Lower leg skin (tissue), 3 donors: Measurements from ENCODE around the gene MS4A4E.
"Not testable (repeated sequence)": the region's sequence is repeated elsewhere in the genome, so short reads cannot be mapped to it uniquely, and the experiment has no call there.

ENCODE experiments used
- POLR2A ChIP-seq, 2 donors: fragments of 450-650 bp; IDR thresholded peaks; one replicate each; pipeline ENCODE4 v1.6.1; 2016 to 2017; ENCODE audit warnings: antibody characterized with exemption in 2 of 2, mild to moderate bottlenecking in 1 of 2, moderate library complexity in 1 of 2
- TF ChIP-seq, protein P1 (sequence below), 3 donors: fragments of 450-650 bp; IDR thresholded peaks; one replicate each; pipeline ENCODE4 v1.5.1; 2016; ENCODE audit warnings: antibody characterized with exemption in 3 of 3, mild to moderate bottlenecking in 3 of 3, moderate library complexity in 2 of 3

DNA sequence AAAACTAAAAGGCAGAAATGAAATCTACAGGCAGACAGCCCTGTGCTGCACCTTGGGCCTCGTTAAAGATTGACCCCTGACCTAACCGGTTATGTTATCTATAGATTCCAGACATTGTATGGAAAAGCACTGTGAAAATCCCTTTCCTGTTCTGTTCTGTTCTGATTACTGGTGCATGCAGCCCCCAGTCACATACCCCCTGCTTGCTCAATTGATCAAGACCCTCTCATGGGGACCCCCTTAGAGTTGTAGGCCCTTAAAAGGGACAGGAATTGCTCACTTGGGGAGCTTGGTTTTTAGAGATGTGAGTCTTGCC is 57.5 kb downstream of the MS4A4E start:
- TF ChIP-seq, protein P1, sequence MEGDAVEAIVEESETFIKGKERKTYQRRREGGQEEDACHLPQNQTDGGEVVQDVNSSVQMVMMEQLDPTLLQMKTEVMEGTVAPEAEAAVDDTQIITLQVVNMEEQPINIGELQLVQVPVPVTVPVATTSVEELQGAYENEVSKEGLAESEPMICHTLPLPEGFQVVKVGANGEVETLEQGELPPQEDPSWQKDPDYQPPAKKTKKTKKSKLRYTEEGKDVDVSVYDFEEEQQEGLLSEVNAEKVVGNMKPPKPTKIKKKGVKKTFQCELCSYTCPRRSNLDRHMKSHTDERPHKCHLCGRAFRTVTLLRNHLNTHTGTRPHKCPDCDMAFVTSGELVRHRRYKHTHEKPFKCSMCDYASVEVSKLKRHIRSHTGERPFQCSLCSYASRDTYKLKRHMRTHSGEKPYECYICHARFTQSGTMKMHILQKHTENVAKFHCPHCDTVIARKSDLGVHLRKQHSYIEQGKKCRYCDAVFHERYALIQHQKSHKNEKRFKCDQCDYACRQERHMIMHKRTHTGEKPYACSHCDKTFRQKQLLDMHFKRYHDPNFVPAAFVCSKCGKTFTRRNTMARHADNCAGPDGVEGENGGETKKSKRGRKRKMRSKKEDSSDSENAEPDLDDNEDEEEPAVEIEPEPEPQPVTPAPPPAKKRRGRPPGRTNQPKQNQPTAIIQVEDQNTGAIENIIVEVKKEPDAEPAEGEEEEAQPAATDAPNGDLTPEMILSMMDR (IDR thresholded peaks at IDR 0.05): not testable (repeated sequence)
- TF ChIP-seq POLR2A (IDR thresholded peaks at IDR 0.05): not testable (repeated sequence)
